ENCODE results near the gene NCAPD2.
A peak's percentile ranks its signal among the peaks of the same experiment; 100 is the strongest.

NCAPD2 gene

GRCh38 chr12:6526766-6527525, 33.0 kb downstream of the NCAPD2 start:
- Histone ChIP-seq H3K27ac (peak overlapping the region; percentile 42), H2AFZ (no peak overlapping the region), H3K9me3 (ENCODE audit: control insufficient read depth, low read length) (no peaks in the 10 kb centered on the region), H3K27me3 (ENCODE audit: control insufficient read depth, insufficient read depth, low read length) (no peaks in the 10 kb centered on the region), H3K4me2 (ENCODE audit: low read length) (no peak overlapping the region), H3K79me2 (peaks cover 2% of the 10 kb centered on the region), H3K36me3 (ENCODE audit: control insufficient read depth, insufficient read depth, low read length) (no peaks in the 10 kb centered on the region), H3K4me1 (peaks cover 17% of the 10 kb centered on the region), H3K9ac (no peak overlapping the region), H3K4me3 (ENCODE audit: low read depth, low read length) (no peak overlapping the region)
- TF ChIP-seq CTCF (IDR thresholded peaks at IDR 0.05): no peak

- Histone ChIP-seq H3K9ac (no peak overlapping the region), H3K27me3 (ENCODE audit: control insufficient read depth, insufficient read depth, low read length) (no peaks in the 10 kb centered on the region), H3K4me2 (ENCODE audit: low read length) (no peak overlapping the region), H3K36me3 (ENCODE audit: control insufficient read depth, insufficient read depth, low read length) (no peaks in the 10 kb centered on the region), H3K27ac (no peak overlapping the region), H3K4me3 (ENCODE audit: low read depth, low read length) (no peak overlapping the region), H2AFZ (no peak overlapping the region), H3K79me2 (peaks cover 2% of the 10 kb centered on the region), H3K9me3 (ENCODE audit: control insufficient read depth, low read length) (no peaks in the 10 kb centered on the region), H3K4me1 (peaks cover 24% of the 10 kb centered on the region)
- no peak for TF ChIP-seq CTCF (IDR thresholded peaks at IDR 0.05)
These were observed 33.8 kb downstream of the NCAPD2 start for GRCh38 chr12:6527711-6528110.

GRCh38 chr12:6528539-6529235, 34.8 kb downstream of the NCAPD2 start:
- H3K27ac ChIP-seq: no peak overlapping the region
- no peaks in the 10 kb centered on the region for H3K9me3 ChIP-seq (ENCODE audit: control insufficient read depth, low read length)
- no peak overlapping the region for H3K4me3 ChIP-seq (ENCODE audit: low read depth, low read length)
- H3K79me2 ChIP-seq: peaks cover 2% of the 10 kb centered on the region
- no peaks in the 10 kb centered on the region for H3K36me3 ChIP-seq (ENCODE audit: control insufficient read depth, insufficient read depth, low read length)
- H3K4me1 ChIP-seq: peaks cover 31% of the 10 kb centered on the region
- H3K4me2 ChIP-seq (ENCODE audit: low read length): no peak overlapping the region
- no peak overlapping the region for H2AFZ ChIP-seq
- no peaks in the 10 kb centered on the region for H3K27me3 ChIP-seq (ENCODE audit: control insufficient read depth, insufficient read depth, low read length)
- no peak for TF ChIP-seq CTCF (IDR thresholded peaks at IDR 0.05)
- no peak overlapping the region for H3K9ac ChIP-seq

- no peak overlapping the region for H3K9ac ChIP-seq
These were observed 35.4 kb downstream of the NCAPD2 start for GRCh38 chr12:6529291-6529737.

More at GRCh38 chr12:6529291-6529737, 35.4 kb downstream of the NCAPD2 start:
- Histone ChIP-seq H3K27ac (no peak overlapping the region), H3K79me2 (peaks cover 2% of the 10 kb centered on the region), H3K36me3 (ENCODE audit: control insufficient read depth, insufficient read depth, low read length) (no peaks in the 10 kb centered on the region), H3K4me2 (ENCODE audit: low read length) (no peak overlapping the region), H3K9me3 (ENCODE audit: control insufficient read depth, low read length) (no peaks in the 10 kb centered on the region), H3K27me3 (ENCODE audit: control insufficient read depth, insufficient read depth, low read length) (no peaks in the 10 kb centered on the region), H2AFZ (no peak overlapping the region), H3K4me1 (peaks cover 31% of the 10 kb centered on the region), H3K4me3 (ENCODE audit: low read depth, low read length) (no peak overlapping the region)
- no peak for TF ChIP-seq CTCF (IDR thresholded peaks at IDR 0.05)

All from parathyroid adenoma (tissue), 2 donors.